NOMO-1 treated with dmso at 0.1 percent for 144 hours (cell line): ENCODE results near the gene MAG.
"Not testable (repeated sequence)": the region's sequence is repeated elsewhere in the genome, so short reads cannot be mapped to it uniquely, and the experiment has no call there.

Experiments
- DNase-seq: peaks from one replicate; lab custom pipeline; 2025; ENCODE audit not compliant: unreplicated experiment; lab: John Stamatoyannopoulos, UW

The MAG gene

GRCh38 chr19:35279985-35280821 is 11.8 kb upstream of the MAG start:
- no peak for DNase-seq

DNA sequence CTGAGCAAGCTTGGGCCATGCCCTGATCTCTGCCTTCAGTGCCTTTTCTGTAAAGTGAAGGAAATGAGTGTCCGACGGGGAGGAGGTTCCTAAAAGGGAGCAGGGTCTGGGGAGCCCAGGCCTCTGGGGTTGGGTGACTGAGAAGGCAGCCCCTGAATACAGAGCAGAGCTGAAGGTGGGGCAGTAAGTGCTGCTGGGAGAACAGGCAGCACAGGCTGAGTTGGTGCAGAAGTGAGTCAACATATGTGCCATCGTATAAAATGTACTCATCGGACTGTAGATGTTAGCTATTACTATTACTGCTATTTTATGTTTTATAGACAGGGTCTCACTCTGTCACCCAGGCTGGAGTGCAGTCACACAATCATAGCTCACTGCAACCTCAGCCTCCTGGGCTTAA is 10.7 kb upstream of the MAG start:
- no peak for DNase-seq

DNA sequence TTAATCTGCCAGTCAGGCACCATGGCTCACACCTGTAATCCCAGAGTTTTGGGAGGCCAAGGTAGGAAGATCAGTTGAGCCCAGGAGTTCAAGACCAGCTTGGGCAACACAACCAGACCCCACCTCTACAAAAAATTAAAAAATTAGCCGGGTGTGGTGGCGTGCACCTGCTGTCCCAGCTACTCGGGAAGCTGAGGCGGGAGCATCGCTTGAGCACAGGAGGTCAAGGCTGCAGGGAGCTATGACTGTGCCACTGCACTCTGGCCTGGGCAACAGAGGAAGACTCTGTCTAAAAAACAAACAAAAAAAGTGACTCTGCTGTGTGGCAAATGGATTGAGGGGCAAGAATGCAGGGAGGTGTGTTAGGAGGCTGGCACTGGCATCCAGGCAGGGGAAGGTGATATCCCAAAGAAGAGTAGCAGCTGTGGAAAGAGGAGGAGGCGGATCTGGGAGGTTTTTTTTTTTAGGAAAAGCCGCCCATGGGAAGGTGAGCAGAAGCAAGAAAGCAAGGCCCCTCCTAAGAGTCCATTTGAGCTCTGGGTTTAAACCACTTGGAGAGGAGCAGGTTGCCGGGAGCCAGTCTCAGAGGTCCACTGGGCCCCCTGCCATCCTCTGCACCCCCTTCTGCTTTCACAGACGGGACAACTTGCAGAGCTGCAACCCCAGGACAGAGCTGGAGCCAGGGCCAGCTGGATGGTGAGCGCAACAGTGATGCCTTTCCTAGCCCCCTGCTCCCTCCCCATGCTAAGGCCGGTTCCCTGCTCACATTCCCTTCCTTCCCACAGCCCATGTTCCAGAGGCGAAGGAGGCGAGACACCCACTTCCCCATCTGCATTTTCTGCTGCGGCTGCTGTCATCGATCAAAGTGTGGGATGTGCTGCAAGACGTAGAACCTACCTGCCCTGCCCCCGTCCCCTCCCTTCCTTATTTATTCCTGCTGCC is 7.5 kb upstream of the MAG start:
- DNase-seq = no peak

DNA sequence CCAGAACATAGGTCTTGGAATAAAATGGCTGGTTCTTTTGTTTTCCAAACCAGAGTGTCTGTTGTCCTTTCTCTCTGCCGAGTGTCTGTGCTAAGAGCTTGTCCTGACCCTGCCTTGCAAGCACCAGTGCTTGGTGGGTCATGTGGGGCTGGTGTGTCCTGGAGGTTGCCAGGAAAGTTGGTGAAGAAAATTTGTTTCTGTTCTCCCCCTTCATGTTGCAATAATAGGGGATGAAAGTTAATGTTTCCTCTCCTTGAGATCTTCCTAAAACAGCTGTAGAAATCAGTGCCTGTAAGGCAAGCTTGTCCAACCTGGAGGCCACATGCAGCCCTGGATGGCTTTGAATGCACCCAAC is 6.9 kb upstream of the MAG start:
- no peak for DNase-seq

DNA sequence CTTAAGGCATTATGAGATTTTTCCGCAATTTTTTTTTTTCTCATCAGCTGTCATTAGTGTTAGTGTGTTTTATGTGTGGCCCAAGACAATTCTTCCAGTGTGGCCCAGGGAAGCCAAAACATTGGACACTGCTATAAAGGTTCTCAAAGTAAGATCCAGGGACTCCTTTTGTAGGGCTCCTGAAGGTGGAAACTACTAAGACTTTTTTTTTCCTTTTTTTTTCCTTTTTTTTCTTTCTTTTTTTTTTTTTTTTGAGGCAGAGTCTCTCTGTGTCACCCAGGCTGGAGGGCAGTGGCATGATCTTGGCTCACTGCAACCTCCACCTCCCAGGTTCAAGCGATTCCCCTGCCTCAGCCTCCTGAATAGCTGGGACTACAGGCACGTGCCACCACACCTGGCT is 6.5 kb upstream of the MAG start:
- not testable (repeated sequence) for DNase-seq

DNA sequence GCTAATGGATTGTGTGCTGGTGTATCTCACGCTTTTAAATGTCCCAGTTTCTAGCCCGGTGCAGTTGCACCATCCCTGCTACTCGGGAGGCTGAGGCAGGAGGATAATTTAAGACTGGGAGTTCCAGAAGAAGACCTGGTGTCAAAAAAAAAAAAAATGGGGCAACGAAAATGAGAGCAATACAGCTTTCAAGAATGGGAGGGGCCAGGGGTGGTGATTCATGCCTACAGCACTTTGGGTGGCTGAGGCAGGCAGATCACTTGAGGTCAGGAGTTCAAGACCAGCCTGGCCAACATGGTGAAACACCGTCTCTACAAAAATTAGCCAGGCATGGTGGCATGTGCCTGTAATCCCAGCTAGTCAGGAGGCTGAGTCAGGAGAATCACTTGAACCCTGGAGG is 5.9 kb upstream of the MAG start:
- not testable (repeated sequence) for DNase-seq

DNA sequence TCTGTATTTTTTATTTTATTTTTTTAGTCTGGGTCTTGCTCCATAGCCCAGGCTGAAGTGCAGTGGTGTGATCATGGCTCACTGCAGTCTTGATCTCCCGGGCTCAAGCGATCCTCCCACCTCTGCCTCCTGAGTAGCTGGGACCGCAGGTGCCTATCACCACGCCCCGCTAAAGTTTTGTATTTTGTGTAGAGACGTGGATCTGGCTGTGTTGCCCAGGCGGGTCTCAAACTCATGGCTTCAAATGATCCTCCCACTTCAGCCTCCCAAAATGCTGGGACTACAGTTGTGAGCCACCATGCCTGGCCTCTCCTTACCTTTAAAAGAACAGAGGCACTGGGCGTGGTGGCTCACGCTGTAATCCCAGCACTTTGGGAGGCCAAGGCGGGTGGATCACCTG is 4.2 kb upstream of the MAG start:
- no peak for DNase-seq

- DNase-seq = no peak
These were observed 3.6 kb upstream of the MAG start for GRCh38 chr19:35288331-35288730.

- DNase-seq = no peak
These were observed 3.1 kb upstream of the MAG start for GRCh38 chr19:35288906-35289305.

GRCh38 chr19:35290381-35291127 is 1.4 kb upstream of the MAG start:
- no peak for DNase-seq

GRCh38 chr19:35291259-35291658 is 702 bp upstream of the MAG start:
- no peak for DNase-seq

GRCh38 chr19:35292421-35293362 is 731 bp downstream of the MAG start:
- no peak for DNase-seq

DNA sequence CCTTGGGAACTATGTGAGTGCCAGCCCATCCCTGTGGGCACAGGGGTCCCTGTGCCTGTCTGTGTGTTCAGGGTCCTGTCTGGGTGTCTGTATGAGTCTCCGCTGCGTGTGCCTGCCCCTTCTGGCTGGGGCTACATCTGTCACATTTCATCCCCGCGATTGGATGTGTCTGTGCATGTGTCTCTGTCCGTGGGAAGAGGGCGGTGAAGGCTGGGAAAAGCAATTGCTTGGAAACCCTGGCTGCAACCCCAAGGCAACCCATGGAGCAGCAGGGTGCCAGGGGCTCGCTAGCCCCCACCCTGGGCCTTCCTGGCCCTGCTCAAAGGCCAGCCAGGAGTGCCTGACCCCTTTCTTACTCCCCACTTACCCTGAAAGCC is 1.4 kb downstream of the MAG start:
- DNase-seq = no peak

DNA sequence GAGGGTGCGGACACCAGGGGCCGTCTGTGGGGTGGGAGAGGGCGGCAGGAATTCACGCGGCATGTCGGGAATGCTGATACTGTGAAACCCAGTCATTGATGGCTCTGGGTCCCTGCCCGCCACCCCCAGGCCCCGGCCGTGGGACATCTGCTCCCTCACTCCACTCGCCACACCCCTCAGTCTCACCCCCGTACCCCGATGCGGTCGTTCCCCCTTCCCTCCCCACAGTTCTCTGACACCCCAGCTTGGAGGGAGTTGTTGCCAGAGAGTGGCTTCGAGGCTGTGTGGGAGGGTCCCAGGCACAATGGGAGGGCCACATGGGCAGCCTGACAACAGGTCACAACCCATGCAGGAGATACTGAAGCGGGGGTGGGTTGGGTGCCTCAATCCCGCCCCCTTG is 1.8 kb downstream of the MAG start:
- DNase-seq = no peak

- DNase-seq = no peak
These were observed 2.4 kb downstream of the MAG start for GRCh38 chr19:35294328-35294727.

GRCh38 chr19:35294859-35295791 is 3.2 kb downstream of the MAG start:
- DNase-seq = no peak

GRCh38 chr19:35295792-35296462 is 4.0 kb downstream of the MAG start:
- no peak for DNase-seq

GRCh38 chr19:35296644-35297514 is 4.9 kb downstream of the MAG start:
- no peak for DNase-seq
